ENCODE measurements around the gene MAP3K15.
"Not testable (repeated sequence)": the region's sequence is repeated elsewhere in the genome, so short reads cannot be mapped to it uniquely, and the experiment has no call there.

- not testable (repeated sequence) for TF ChIP-seq CTCF, POLR2A (IDR thresholded peaks at IDR 0.05)
These were observed 3.5 kb downstream of the MAP3K15 start for GRCh38 chrX:19511796-19512195.

All from body of pancreas (tissue), 4 donors.